ENCODE measurements around the gene ZNF445. TPM values are rescaled to one million over a fixed set of nuclear protein-coding genes. Genes with fewer than 3 reads are reported as not detected.

The ZNF445 gene
- total RNA-seq, 1 donor, result 9.8 TPM

- Histone ChIP-seq H3K36me3 (ENCODE audit: insufficient read depth, low read length) (peaks cover 9% of the 10 kb centered on the region), H2AFZ (ENCODE audit: low read length) (peak overlapping the region; percentile 59), H3K79me2 (ENCODE audit: insufficient read depth, low read length) (no peaks in the 10 kb centered on the region), H3K4me3 (ENCODE audit: insufficient read depth, low read length) (peak overlapping the region; percentile 45), H3K27me3 (ENCODE audit: insufficient read depth, low read length) (no peaks in the 10 kb centered on the region), H3K4me2 (ENCODE audit: insufficient read depth, low read length) (peak overlapping the region; percentile 83), H3K9me3 (ENCODE audit: low read depth, low read length) (no peaks in the 10 kb centered on the region), H3K4me1 (ENCODE audit: insufficient read depth, low read length) (peaks cover 20% of the 10 kb centered on the region), H3K27ac (ENCODE audit: low read depth, low read length) (peak overlapping the region; percentile 89), H4K20me1 (ENCODE audit: insufficient read depth, low read length) (no peaks in the 10 kb centered on the region)
- DNase-seq (ENCODE audit: insufficient read length, low spot score, missing footprints), result no peak
- TF ChIP-seq CTCF (IDR thresholded peaks at IDR 0.05; ENCODE audit: extremely low read depth, low read depth, low read length), result no peak
Measured at GRCh38 chr3:44439499-44440295, 37.8 kb downstream of the ZNF445 start.

- no peak for DNase-seq (ENCODE audit: insufficient read length, low spot score, missing footprints)
- Histone ChIP-seq H3K4me2 (ENCODE audit: insufficient read depth, low read length) (no peak overlapping the region), H3K27ac (ENCODE audit: low read depth, low read length) (no peak overlapping the region), H3K4me1 (ENCODE audit: insufficient read depth, low read length) (peaks cover 20% of the 10 kb centered on the region), H3K9me3 (ENCODE audit: low read depth, low read length) (no peaks in the 10 kb centered on the region), H3K4me3 (ENCODE audit: insufficient read depth, low read length) (no peak overlapping the region), H3K27me3 (ENCODE audit: insufficient read depth, low read length) (no peaks in the 10 kb centered on the region), H3K79me2 (ENCODE audit: insufficient read depth, low read length) (no peaks in the 10 kb centered on the region), H2AFZ (ENCODE audit: low read length) (no peak overlapping the region), H4K20me1 (ENCODE audit: insufficient read depth, low read length) (no peaks in the 10 kb centered on the region), H3K36me3 (ENCODE audit: insufficient read depth, low read length) (peaks cover 4% of the 10 kb centered on the region)
- TF ChIP-seq CTCF (IDR thresholded peaks at IDR 0.05; ENCODE audit: extremely low read depth, low read depth, low read length), result no peak
Measured at GRCh38 chr3:44437800-44438199, 39.7 kb downstream of the ZNF445 start.

- Histone ChIP-seq H3K4me3 (ENCODE audit: insufficient read depth, low read length) (no peak overlapping the region), H3K36me3 (ENCODE audit: insufficient read depth, low read length) (no peaks in the 10 kb centered on the region)
Measured at GRCh38 chr3:44436181-44436580, 41.3 kb downstream of the ZNF445 start.

More at GRCh38 chr3:44436181-44436580, 41.3 kb downstream of the ZNF445 start:
- no peak for TF ChIP-seq CTCF (IDR thresholded peaks at IDR 0.05; ENCODE audit: extremely low read depth, low read depth, low read length)
- no peak for DNase-seq (ENCODE audit: insufficient read length, low spot score, missing footprints)
- H3K79me2 ChIP-seq (ENCODE audit: insufficient read depth, low read length), result no peaks in the 10 kb centered on the region
- no peaks in the 10 kb centered on the region for H4K20me1 ChIP-seq (ENCODE audit: insufficient read depth, low read length)
- H3K4me1 ChIP-seq (ENCODE audit: insufficient read depth, low read length), result peaks cover 18% of the 10 kb centered on the region
- no peak overlapping the region for H3K27ac ChIP-seq (ENCODE audit: low read depth, low read length)
- H3K4me2 ChIP-seq (ENCODE audit: insufficient read depth, low read length), result no peak overlapping the region
- no peaks in the 10 kb centered on the region for H3K27me3 ChIP-seq (ENCODE audit: insufficient read depth, low read length)
- no peaks in the 10 kb centered on the region for H3K9me3 ChIP-seq (ENCODE audit: low read depth, low read length)
- no peak overlapping the region for H2AFZ ChIP-seq (ENCODE audit: low read length)
